BLaER1 (cell line): ENCODE data around the gene TLCD4.
"Not testable (repeated sequence)": the region's sequence is repeated elsewhere in the genome, so short reads cannot be mapped to it uniquely, and the experiment has no call there.

ENCODE experiments used
- H3K27ac ChIP-seq: shearing (Covaris generic); formaldehyde crosslinking; 2 replicates; pipeline ENCODE4 v1.8.1; 2022
- H3K27me3 ChIP-seq: shearing (Covaris generic); formaldehyde crosslinking; 2 replicates; pipeline ENCODE4 v1.8.1; 2022
- H3K36me3 ChIP-seq: shearing (Covaris generic); formaldehyde crosslinking; 2 replicates; pipeline ENCODE4 v1.8.1; 2022
- H3K4me1 ChIP-seq: shearing (Covaris generic); formaldehyde crosslinking; 2 replicates; pipeline ENCODE4 v1.8.1; 2022
- H3K4me2 ChIP-seq: shearing (Covaris generic); formaldehyde crosslinking; 2 replicates; pipeline ENCODE4 v1.8.1; 2022
- H3K4me3 ChIP-seq: shearing (Covaris generic); formaldehyde crosslinking; 2 replicates; pipeline ENCODE4 v1.8.1; 2022
- H3K9ac ChIP-seq: shearing (Covaris generic); formaldehyde crosslinking; 2 replicates; pipeline ENCODE4 v1.8.1; 2022
- H3K9me3 ChIP-seq: shearing (Covaris generic); formaldehyde crosslinking; 2 replicates; pipeline ENCODE4 v1.8.1; 2022
- H4K20me1 ChIP-seq: shearing (Covaris generic); formaldehyde crosslinking; 2 replicates; pipeline ENCODE4 v1.8.1; 2022
- Cebpa-rat ChIP-seq: shearing (Covaris generic); IDR thresholded peaks from 2 replicates; pipeline ENCODE4 v1.8.1; 2022

Gene TLCD4

DNA sequence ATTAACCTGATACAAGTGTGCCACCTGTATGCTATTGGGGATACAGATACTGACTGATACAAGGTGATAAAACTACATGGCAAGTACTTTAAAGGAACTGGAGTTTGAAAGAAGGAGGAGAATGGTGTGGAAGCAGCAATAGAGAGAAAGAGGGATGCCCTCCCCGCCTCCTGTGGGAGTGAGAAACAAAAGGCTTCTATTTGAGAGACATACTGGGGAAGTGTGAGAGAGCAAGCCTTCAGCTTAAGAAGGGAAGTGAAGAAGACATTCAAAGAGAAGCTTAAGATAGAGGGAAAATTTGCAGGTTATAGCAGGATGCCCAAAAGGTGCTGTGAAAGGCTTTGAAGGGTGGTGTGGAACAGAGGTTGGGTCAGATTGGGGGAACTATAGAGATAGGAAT, 36.7 kb upstream of the TLCD4 start:
- no peak overlapping the region for H3K4me2 ChIP-seq
- no peak overlapping the region for H3K4me3 ChIP-seq
- no peaks in the 10 kb centered on the region for H4K20me1 ChIP-seq
- H3K36me3 ChIP-seq = no peaks in the 10 kb centered on the region
- no peaks in the 10 kb centered on the region for H3K27me3 ChIP-seq
- no peak overlapping the region for H3K9ac ChIP-seq
- no peak overlapping the region for H3K27ac ChIP-seq
- no peaks in the 10 kb centered on the region for H3K9me3 ChIP-seq
- TF ChIP-seq Cebpa-rat = no peak
- no peaks in the 10 kb centered on the region for H3K4me1 ChIP-seq

DNA sequence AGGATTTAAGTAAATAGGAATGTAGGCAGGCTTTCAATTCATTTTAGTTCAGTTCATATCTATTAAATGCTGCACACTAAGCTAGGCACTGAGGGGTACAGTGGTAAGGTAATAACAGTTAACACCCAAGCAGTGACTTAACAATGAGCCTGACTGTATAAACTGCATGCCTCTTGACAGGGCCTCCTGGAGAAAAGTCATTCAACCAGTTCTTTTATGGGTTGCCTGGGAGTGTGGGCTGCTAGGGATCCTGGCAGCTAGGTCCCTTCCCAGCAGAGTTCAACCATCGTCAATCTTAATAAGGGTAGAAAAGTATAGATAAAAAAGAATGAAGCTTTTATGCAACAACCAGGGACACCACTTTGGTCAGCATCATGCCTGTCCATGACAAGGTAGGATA, 36.3 kb upstream of the TLCD4 start:
- Histone ChIP-seq H3K4me3 (no peak overlapping the region), H4K20me1 (no peaks in the 10 kb centered on the region), H3K27me3 (no peaks in the 10 kb centered on the region), H3K4me2 (no peak overlapping the region), H3K9me3 (no peaks in the 10 kb centered on the region), H3K9ac (no peak overlapping the region), H3K36me3 (no peaks in the 10 kb centered on the region), H3K4me1 (no peaks in the 10 kb centered on the region), H3K27ac (no peak overlapping the region)
- TF ChIP-seq Cebpa-rat = no peak

DNA sequence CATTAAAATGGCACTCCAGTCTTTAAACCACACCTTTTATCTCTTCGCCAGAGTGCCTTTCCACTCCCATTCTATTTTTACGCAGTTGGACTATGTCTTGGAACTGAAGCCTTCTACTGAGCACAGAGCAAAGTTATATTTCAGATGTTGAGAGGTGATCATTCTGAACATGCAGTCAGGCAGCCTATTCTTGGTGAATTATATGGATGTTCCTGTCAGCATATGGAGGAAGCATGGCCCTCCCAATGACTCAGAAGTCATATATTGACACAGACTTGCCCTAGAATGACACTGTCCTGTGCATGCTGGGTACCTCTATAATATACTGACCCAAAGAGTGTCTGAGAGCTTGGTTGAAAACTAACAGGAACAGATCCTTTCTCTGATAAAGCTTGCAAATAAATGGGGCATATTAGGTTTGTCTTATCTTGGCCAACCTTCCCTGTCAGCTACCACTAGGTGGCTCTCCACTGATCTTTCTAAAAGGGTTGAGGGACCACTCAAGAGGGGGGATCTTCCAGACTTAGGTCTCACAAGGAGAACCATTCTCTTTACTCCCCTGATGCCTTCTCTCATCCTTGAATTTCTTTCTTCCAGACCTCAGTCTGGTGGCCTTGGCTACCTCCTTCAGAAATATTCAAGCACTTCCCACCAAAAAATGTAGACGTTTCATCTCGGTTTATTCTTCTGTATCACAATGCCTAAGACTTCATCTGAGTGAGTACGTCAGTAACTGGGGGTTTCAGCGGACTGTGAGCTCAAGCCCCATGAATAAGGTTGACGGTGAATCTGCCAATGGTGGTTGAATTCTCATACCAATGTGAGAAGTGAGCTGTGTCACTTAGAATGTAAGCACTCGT, 32.6 kb upstream of the TLCD4 start:
- Histone ChIP-seq H3K27ac (no peak overlapping the region), H3K4me1 (peaks cover 9% of the 10 kb centered on the region), H3K36me3 (no peaks in the 10 kb centered on the region), H3K4me3 (no peak overlapping the region), H3K27me3 (no peaks in the 10 kb centered on the region), H3K4me2 (no peak overlapping the region), H4K20me1 (no peaks in the 10 kb centered on the region), H3K9me3 (no peaks in the 10 kb centered on the region), H3K9ac (no peak overlapping the region)
- no peak for TF ChIP-seq Cebpa-rat

DNA sequence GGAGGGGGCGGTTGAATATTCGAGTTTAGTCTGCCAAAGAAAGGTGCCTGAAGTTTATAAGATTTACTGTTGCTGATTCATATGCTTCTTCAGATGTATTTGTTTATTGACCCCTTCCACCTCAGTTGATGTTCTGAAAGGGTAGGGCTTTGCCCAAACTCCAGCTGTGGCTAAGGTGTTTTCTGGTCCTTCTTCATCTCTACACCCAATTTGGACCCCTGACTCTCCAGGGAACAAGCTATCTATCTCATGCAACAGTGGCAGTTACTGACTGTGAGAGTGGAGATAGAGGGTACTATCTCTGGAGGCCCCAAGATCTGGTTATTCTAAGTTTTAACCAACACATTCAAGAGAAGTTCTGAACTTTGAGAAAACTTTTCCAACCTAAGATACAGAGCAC, 31.8 kb upstream of the TLCD4 start:
- no peaks in the 10 kb centered on the region for H3K27me3 ChIP-seq
- H3K4me2 ChIP-seq = no peak overlapping the region
- no peak overlapping the region for H3K4me3 ChIP-seq
- no peak overlapping the region for H3K27ac ChIP-seq
- H3K9ac ChIP-seq = no peak overlapping the region
- H3K4me1 ChIP-seq = peaks cover 9% of the 10 kb centered on the region
- no peaks in the 10 kb centered on the region for H4K20me1 ChIP-seq
- no peaks in the 10 kb centered on the region for H3K36me3 ChIP-seq
- peaks cover 3% of the 10 kb centered on the region; the same call in 1 of the 2 replicates for H3K9me3 ChIP-seq
- TF ChIP-seq Cebpa-rat = no peak

DNA sequence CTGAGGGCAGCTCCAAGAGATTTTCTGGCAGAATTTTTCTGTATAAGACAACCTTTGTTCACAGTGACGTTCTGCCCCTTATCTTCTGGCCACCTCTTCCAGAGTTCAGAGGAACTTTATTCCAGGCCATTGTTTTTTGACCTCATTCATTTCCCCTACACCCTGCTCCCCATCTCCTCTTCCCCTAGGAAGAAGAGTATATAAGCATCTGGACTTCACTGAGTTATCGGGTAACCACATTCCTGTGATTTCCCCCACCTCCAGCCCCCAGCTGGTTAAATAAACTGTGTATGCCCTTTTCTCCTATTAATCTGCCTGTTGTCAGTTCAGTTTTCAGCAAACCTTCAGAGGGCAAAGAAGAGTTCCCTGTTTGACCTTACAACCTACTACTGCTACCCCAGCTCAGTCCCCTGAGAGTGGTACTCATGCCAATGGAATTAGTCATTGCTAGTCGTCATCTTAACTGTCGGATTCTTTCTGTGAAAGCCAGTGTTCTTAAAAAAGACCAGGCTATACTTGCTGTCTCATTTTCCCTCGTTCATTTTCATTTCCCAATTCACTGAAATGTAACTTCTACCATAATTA, 30.1 kb upstream of the TLCD4 start:
- Histone ChIP-seq H3K36me3 (no peaks in the 10 kb centered on the region), H3K27ac (no peak overlapping the region), H3K9me3 (peaks cover 17% of the 10 kb centered on the region; the same call in 1 of the 2 replicates), H3K4me1 (peaks cover 9% of the 10 kb centered on the region), H3K4me3 (no peak overlapping the region), H3K9ac (no peak overlapping the region), H4K20me1 (no peaks in the 10 kb centered on the region), H3K4me2 (peak overlapping the region; percentile 23), H3K27me3 (no peaks in the 10 kb centered on the region)
- no peak for TF ChIP-seq Cebpa-rat

DNA sequence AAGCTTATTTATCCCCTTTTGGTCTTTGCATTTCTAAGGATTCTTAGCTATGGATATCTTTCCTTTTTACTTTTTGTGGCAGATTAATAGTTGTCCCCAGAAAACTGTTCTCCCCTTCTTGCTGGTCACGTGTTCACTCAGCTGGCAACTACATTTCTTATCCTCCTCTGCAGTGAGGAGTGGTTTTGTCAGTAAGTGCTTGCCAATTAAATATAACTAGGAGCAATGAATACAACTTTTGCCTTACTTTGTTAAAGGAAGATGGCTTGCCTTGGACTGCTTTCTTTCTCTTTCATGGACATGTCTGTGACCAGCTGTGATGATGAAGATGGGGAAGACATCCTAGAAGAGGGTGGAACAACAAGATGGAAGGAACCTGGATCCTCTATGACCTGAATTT, 28.9 kb upstream of the TLCD4 start:
- Histone ChIP-seq H3K27ac (no peak overlapping the region), H3K36me3 (no peaks in the 10 kb centered on the region), H3K27me3 (no peaks in the 10 kb centered on the region), H3K4me2 (no peak overlapping the region), H4K20me1 (no peaks in the 10 kb centered on the region), H3K9ac (no peak overlapping the region), H3K4me1 (peaks cover 9% of the 10 kb centered on the region), H3K9me3 (peaks cover 17% of the 10 kb centered on the region; the same call in 1 of the 2 replicates), H3K4me3 (no peak overlapping the region)
- no peak for TF ChIP-seq Cebpa-rat

DNA sequence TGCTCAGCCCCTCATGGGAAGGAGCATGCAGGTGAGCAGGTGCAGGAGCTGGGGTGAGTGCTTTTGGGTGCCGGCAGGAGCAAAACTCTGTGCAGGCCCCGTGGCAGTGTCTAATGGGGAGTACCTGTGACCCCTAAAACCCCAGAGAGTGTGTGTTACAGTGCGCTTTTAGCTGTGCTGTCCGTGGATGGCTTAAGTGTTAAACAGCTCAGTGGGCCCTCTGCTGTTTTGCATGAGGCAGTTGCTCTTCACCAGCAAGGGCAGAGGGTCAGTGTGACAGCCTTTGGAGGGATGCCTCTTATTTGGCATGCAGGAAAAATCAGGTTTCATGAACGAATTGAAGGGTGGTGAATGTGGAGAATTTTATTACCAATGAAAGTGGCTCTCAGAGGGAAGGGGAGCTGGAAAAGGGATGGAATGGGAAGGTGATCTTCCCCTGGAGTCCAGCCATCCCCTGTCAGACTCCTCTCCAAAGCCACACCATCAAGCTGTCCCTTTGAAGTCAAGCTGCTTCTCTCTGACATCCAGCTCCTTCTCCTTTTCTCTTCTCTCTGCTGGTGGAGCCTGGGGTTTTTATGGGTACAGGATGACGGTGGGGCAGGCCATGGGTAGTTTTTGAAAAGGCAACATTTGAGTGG, 27.4 kb upstream of the TLCD4 start:
- Histone ChIP-seq H3K36me3 (no peaks in the 10 kb centered on the region), H3K9me3 (peaks cover 17% of the 10 kb centered on the region; the same call in 1 of the 2 replicates), H3K4me3 (no peak overlapping the region), H3K27me3 (no peaks in the 10 kb centered on the region), H4K20me1 (no peaks in the 10 kb centered on the region), H3K27ac (no peak overlapping the region), H3K4me2 (no peak overlapping the region), H3K4me1 (peaks cover 9% of the 10 kb centered on the region), H3K9ac (no peak overlapping the region)
- TF ChIP-seq Cebpa-rat = no peak

DNA sequence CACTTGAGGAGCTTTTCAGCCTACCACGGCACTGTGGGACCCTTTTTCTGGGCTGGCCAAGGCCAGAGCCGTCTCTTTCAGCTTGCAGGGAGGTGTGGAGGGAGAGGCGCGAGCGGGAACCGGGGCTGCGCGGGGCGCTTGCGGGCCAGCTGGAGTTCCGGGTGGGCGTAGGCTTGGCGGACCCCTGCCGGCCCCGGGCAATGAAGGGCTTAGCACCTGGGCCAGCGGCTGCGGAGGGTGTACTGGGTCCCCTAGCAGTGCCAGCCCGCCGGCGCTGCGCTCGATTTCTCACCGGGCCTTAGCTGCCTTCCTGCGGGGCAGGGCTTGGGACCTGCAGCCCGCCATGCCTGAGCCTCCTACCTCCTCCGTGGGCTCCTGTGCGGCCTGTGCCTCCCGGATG, 25.9 kb upstream of the TLCD4 start:
- H3K9ac ChIP-seq, H3K4me1 ChIP-seq, H3K36me3 ChIP-seq, H4K20me1 ChIP-seq, H3K27me3 ChIP-seq, H3K4me2 ChIP-seq, H3K27ac ChIP-seq, H3K4me3 ChIP-seq: not testable (repeated sequence)
- peaks cover 17% of the 10 kb centered on the region; the same call in 1 of the 2 replicates for H3K9me3 ChIP-seq

DNA sequence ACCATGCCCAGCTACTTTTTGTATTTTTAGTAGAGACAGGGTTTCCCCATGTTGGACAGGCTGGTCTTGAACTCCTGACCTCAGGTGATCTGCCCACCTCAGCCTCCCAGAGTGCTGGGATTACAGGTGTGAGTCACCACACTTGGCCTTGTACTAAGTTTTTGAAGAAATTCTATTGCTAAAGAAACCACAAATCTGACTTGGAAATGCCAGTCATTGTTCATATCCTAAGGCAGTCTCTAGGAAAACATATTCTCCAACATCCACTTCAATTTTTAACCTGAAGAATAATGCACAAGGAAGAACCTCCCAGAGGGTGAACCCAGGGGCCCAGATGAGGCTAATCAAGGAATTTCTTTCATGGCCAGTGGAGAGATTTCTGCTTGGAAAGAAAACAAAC, 24.3 kb upstream of the TLCD4 start:
- not testable (repeated sequence) for H3K4me2 ChIP-seq, H3K27me3 ChIP-seq, H3K27ac ChIP-seq, H4K20me1 ChIP-seq, H3K4me1 ChIP-seq, H3K4me3 ChIP-seq, H3K36me3 ChIP-seq, H3K9ac ChIP-seq
- peaks cover 17% of the 10 kb centered on the region; the same call in 1 of the 2 replicates for H3K9me3 ChIP-seq

DNA sequence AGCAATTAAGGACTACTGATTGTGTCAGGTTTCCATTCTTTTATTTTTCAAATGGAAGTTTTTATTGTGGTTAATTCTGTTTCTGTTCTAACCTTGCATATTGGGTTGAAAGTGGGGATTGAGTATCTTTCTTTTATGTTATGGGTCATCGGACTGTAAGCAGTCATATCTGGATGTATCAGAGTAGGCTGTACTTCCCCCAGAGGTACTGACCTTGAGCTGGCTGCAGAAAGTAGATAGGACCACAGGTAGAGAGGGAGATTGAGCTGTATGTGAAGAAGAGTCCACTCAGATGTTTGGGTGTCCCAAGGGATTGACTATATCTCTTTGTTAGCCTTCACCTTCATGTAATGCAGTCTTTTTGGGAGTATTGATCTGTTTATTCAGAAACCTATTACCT, 23.9 kb upstream of the TLCD4 start:
- no peak overlapping the region for H3K4me2 ChIP-seq
- no peak overlapping the region for H3K4me3 ChIP-seq
- H3K4me1 ChIP-seq = no peaks in the 10 kb centered on the region
- H3K36me3 ChIP-seq = no peaks in the 10 kb centered on the region
- H4K20me1 ChIP-seq = no peaks in the 10 kb centered on the region
- no peak overlapping the region for H3K9ac ChIP-seq
- no peak overlapping the region for H3K27ac ChIP-seq
- no peaks in the 10 kb centered on the region for H3K27me3 ChIP-seq
- H3K9me3 ChIP-seq = peaks cover 17% of the 10 kb centered on the region; the same call in 1 of the 2 replicates
- no peak for TF ChIP-seq Cebpa-rat
